Measurements from ENCODE around the gene LDHD.

- TF ChIP-seq, protein P1, sequence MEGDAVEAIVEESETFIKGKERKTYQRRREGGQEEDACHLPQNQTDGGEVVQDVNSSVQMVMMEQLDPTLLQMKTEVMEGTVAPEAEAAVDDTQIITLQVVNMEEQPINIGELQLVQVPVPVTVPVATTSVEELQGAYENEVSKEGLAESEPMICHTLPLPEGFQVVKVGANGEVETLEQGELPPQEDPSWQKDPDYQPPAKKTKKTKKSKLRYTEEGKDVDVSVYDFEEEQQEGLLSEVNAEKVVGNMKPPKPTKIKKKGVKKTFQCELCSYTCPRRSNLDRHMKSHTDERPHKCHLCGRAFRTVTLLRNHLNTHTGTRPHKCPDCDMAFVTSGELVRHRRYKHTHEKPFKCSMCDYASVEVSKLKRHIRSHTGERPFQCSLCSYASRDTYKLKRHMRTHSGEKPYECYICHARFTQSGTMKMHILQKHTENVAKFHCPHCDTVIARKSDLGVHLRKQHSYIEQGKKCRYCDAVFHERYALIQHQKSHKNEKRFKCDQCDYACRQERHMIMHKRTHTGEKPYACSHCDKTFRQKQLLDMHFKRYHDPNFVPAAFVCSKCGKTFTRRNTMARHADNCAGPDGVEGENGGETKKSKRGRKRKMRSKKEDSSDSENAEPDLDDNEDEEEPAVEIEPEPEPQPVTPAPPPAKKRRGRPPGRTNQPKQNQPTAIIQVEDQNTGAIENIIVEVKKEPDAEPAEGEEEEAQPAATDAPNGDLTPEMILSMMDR (IDR thresholded peaks at IDR 0.05; ENCODE audit: control extremely low read depth in 1 of 3, insufficient read depth in 1 of 3, low read depth in 1 of 3, low read length in 3 of 3): no peak
- no peak for TF ChIP-seq BRCA1 (IDR thresholded peaks at IDR 0.05; ENCODE audit: low read depth, low read length)
- TF ChIP-seq TAF1 (IDR thresholded peaks at IDR 0.05; ENCODE audit: low read depth, low read length): no peak
- no peak for TF ChIP-seq POLR2AphosphoS5 (IDR thresholded peaks at IDR 0.05; ENCODE audit: low read depth, low read length)
These were observed 28.4 kb downstream of the LDHD start for GRCh38 chr16:75088216-75088615.

All from H1 (cell line).